Neutrophil (primary cell): ENCODE data around the gene LGR6.

Experiments
- H3K27ac ChIP-seq: fragments of 200-600 bp; sonication (generic); 2 replicates; pipeline ENCODE4 v1.5.1; 2016; ENCODE audit warnings: mild to moderate bottlenecking, moderate library complexity
- H3K27me3 ChIP-seq: fragments of 200-600 bp; sonication (generic); 2 replicates; pipeline ENCODE4 v1.6.0; 2016; ENCODE audit warnings: mild to moderate bottlenecking
- H3K36me3 ChIP-seq: fragments of 200-600 bp; sonication (generic); 2 replicates; pipeline ENCODE4 v1.5.1; 2017
- H3K4me1 ChIP-seq, 2 experiments: fragments of 200-600 bp in 1 of 2; sonication (generic) in 1 of 2; 1 replicate in 1 of 2; 2 replicates in 1 of 2; pipeline versions ENCODE4 v1.5.1 to v1.6.1; 2013 to 2016; ENCODE audit warnings: low read depth in 1 of 2, low read length in 1 of 2, mild to moderate bottlenecking in 1 of 2, moderate library complexity in 1 of 2; ENCODE audit not compliant: control insufficient read depth in 1 of 2, insufficient read depth in 1 of 2
- H3K4me3 ChIP-seq, 2 experiments: fragments of 200-600 bp in 1 of 2; sonication (generic) in 1 of 2; 1 replicate in 1 of 2; 2 replicates in 1 of 2; pipeline ENCODE4 v1.5.1; 2013 to 2016; ENCODE audit warnings: low read depth in 1 of 2, low read length in 1 of 2, mild to moderate bottlenecking in 1 of 2, moderate library complexity in 1 of 2
- H3K9me3 ChIP-seq: fragments of 200-600 bp; sonication (generic); 2 replicates; pipeline ENCODE4 v1.5.1; 2016
- CTCF ChIP-seq: fragments of 200-600 bp; sonication (generic); IDR thresholded peaks from 2 replicates; pipeline ENCODE4 v1.5.1; 2016; ENCODE audit warnings: antibody characterized with exemption

LGR6 gene

GRCh38 chr1:202152399-202152798 lies 41.2 kb upstream of the LGR6 start:
- Histone ChIP-seq H3K4me1 (peaks cover 32 to 37% of the 10 kb centered on the region in 2 experiments), H3K9me3 (no peaks in the 10 kb centered on the region), H3K36me3 (peaks cover 69% of the 10 kb centered on the region), H3K4me3 (no peak overlapping the region), H3K27me3 (no peaks in the 10 kb centered on the region), H3K27ac (no peak overlapping the region)
- no peak for TF ChIP-seq CTCF

- Histone ChIP-seq H3K27me3 (no peaks in the 10 kb centered on the region), H3K9me3 (no peaks in the 10 kb centered on the region), H3K4me3 (no peak overlapping the region), H3K27ac (peak overlapping the region; percentile 66), H3K4me1 (peaks cover 41 to 46% of the 10 kb centered on the region in 2 experiments), H3K36me3 (peaks cover 65% of the 10 kb centered on the region)
- no peak for TF ChIP-seq CTCF
Observed at GRCh38 chr1:202153284-202153683, 40.3 kb upstream of the LGR6 start.

- Histone ChIP-seq H3K27ac (peak overlapping the region; percentile 66), H3K4me1 (peaks cover 49 to 55% of the 10 kb centered on the region in 2 experiments), H3K4me3 (no peak overlapping the region), H3K36me3 (peaks cover 57% of the 10 kb centered on the region), H3K9me3 (no peaks in the 10 kb centered on the region), H3K27me3 (no peaks in the 10 kb centered on the region)
- no peak for TF ChIP-seq CTCF
Observed at GRCh38 chr1:202154148-202154765, 39.3 kb upstream of the LGR6 start.

GRCh38 chr1:202154766-202155477 lies 38.7 kb upstream of the LGR6 start:
- Histone ChIP-seq H3K27me3 (no peaks in the 10 kb centered on the region), H3K4me3 (no peak overlapping the region), H3K4me1 (peaks cover 56 to 62% of the 10 kb centered on the region in 2 experiments), H3K27ac (peak overlapping the region; percentile 66), H3K9me3 (no peaks in the 10 kb centered on the region), H3K36me3 (peaks cover 51% of the 10 kb centered on the region)
- peak; percentile 68 for TF ChIP-seq CTCF

GRCh38 chr1:202155478-202156021 lies 38.0 kb upstream of the LGR6 start:
- Histone ChIP-seq H3K27ac (peak overlapping the region; percentile 66), H3K4me1 (peaks cover 62 to 68% of the 10 kb centered on the region in 2 experiments), H3K4me3 (no peak overlapping the region), H3K27me3 (no peaks in the 10 kb centered on the region), H3K9me3 (no peaks in the 10 kb centered on the region), H3K36me3 (peaks cover 45% of the 10 kb centered on the region)
- TF ChIP-seq CTCF, result no peak
